Urothelium cell line (cell line): Measurements from ENCODE around the gene NSUN4.

Source experiments
- DNase-seq: peaks from one replicate; pipeline ENCODE4 v3.0.0; 2011; ENCODE audit warnings: low spot score, mixed read lengths
- FAIRE-seq: peaks from 2 replicates; lab custom pipeline; 2011; peaks lifted over from hg19 to GRCh38; lab: Jason Lieb, UNC

NSUN4 gene

GRCh38 chr1:46404482-46405196 lies 64.0 kb downstream of the NSUN4 start:
- FAIRE-seq (no peak), DNase-seq (no peak)

- no peak for FAIRE-seq
- DNase-seq: no peak
Observed at GRCh38 chr1:46405197-46405555, 64.6 kb downstream of the NSUN4 start.

- DNase-seq: no peak
- no peak for FAIRE-seq
Observed at GRCh38 chr1:46405724-46406123, 65.1 kb downstream of the NSUN4 start.

GRCh38 chr1:46406881-46407608 lies 66.4 kb downstream of the NSUN4 start:
- no peak for DNase-seq
- FAIRE-seq: no peak

GRCh38 chr1:46407636-46408035 lies 67.0 kb downstream of the NSUN4 start:
- FAIRE-seq: no peak
- no peak for DNase-seq

GRCh38 chr1:46408356-46409062 lies 67.9 kb downstream of the NSUN4 start:
- DNase-seq: no peak

GRCh38 chr1:46409063-46409372 lies 68.4 kb downstream of the NSUN4 start:
- DNase-seq: no peak

More at GRCh38 chr1:46408356-46409062, 67.9 kb downstream of the NSUN4 start:
- FAIRE-seq: no peak

GRCh38 chr1:46410156-46411009 lies 69.8 kb downstream of the NSUN4 start:
- no peak for DNase-seq
- FAIRE-seq: no peak

More at GRCh38 chr1:46409063-46409372, 68.4 kb downstream of the NSUN4 start:
- no peak for FAIRE-seq

- no peak for DNase-seq
- no peak for FAIRE-seq
Observed at GRCh38 chr1:46411010-46411405, 70.4 kb downstream of the NSUN4 start.
